Lower leg skin (tissue), 3 donors: Measurements from ENCODE around the gene LRRC37A.

ENCODE experiments used
- POLR2A ChIP-seq, 2 donors: fragments of 450-650 bp; IDR thresholded peaks; one replicate each; pipeline ENCODE4 v1.6.1; 2016 to 2017; ENCODE audit warnings: antibody characterized with exemption in 2 of 2, mild to moderate bottlenecking in 1 of 2, moderate library complexity in 1 of 2
- TF ChIP-seq, protein P1 (sequence below), 3 donors: fragments of 450-650 bp; IDR thresholded peaks; one replicate each; pipeline ENCODE4 v1.5.1; 2016; ENCODE audit warnings: antibody characterized with exemption in 3 of 3, mild to moderate bottlenecking in 3 of 3, moderate library complexity in 2 of 3

DNA sequence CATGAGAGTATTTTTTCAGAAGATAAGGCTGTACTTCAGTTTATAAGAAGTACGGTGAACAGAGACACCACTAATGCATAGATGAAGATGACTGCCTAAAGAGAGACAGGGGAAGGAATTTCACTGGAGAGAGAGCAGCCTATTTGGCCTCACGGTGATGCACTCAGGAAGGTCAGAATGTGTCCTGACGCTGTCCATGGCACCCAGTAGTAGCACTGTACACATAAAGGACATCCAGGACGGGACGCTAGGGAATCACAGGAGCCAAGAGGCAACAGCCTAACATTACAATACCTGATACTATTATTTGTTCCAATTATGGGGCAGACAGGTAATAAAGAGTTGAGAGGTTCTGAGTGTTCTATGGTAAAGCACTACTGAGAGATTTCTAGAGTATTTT lies 24.9 kb upstream of the LRRC37A start:
- no peak for TF ChIP-seq POLR2A (IDR thresholded peaks at IDR 0.05)
- TF ChIP-seq, protein P1, sequence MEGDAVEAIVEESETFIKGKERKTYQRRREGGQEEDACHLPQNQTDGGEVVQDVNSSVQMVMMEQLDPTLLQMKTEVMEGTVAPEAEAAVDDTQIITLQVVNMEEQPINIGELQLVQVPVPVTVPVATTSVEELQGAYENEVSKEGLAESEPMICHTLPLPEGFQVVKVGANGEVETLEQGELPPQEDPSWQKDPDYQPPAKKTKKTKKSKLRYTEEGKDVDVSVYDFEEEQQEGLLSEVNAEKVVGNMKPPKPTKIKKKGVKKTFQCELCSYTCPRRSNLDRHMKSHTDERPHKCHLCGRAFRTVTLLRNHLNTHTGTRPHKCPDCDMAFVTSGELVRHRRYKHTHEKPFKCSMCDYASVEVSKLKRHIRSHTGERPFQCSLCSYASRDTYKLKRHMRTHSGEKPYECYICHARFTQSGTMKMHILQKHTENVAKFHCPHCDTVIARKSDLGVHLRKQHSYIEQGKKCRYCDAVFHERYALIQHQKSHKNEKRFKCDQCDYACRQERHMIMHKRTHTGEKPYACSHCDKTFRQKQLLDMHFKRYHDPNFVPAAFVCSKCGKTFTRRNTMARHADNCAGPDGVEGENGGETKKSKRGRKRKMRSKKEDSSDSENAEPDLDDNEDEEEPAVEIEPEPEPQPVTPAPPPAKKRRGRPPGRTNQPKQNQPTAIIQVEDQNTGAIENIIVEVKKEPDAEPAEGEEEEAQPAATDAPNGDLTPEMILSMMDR (IDR thresholded peaks at IDR 0.05): no peak
